ENCODE results near the gene TAX1BP3. TPM values are rescaled to one million over a fixed set of nuclear protein-coding genes. Genes with fewer than 3 reads are reported as not detected.
A peak's percentile ranks its signal among the peaks of the same experiment; 100 is the strongest.

The TAX1BP3 gene
- total RNA-seq, 1 donor from 2014 or later: 158 TPM

- intact Hi-C loops (cut with DNase I): no loop called here
- no peak for DNase-seq (ENCODE audit: low spot score)
Observed at GRCh38 chr17:3689262-3690093, 21.1 kb upstream of the TAX1BP3 start.

GRCh38 chr17:3688852-3689261 lies 20.5 kb upstream of the TAX1BP3 start:
- intact Hi-C loops (cut with DNase I): no loop called here
- no peak for DNase-seq (ENCODE audit: low spot score)

- intact Hi-C loops (cut with DNase I): no loop called here
- DNase-seq (ENCODE audit: low spot score): no peak
Observed at GRCh38 chr17:3688027-3688553, 19.7 kb upstream of the TAX1BP3 start.

DNA sequence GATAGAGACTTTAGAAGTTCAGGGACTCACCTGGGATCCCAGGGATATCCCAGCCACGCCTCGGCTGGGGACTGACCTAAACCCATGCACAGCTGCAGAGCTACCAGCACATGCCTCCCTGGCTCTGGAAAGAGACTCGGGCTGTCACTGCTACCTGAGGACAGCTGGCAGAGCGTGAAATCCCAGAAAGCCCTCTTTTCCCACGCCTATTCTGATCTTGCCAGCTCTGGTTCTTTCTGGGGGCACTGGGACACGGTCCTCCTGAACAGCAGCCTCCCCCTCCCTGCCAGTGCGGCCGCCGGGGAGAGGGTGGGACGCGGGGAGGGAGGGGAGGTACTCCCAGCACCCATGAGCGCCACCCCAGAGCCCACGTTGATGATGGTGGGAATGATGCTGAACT lies 16.8 kb upstream of the TAX1BP3 start:
- intact Hi-C loops (cut with DNase I): no loop called here
- DNase-seq (ENCODE audit: low spot score): no peak

- no peak for DNase-seq (ENCODE audit: low spot score)
- intact Hi-C loops (cut with DNase I): no loop called here
Observed at GRCh38 chr17:3683054-3683511, 14.7 kb upstream of the TAX1BP3 start.

GRCh38 chr17:3682033-3682432 lies 13.7 kb upstream of the TAX1BP3 start:
- DNase-seq (ENCODE audit: low spot score): no peak
- intact Hi-C loops (cut with DNase I): no loop called here

DNA sequence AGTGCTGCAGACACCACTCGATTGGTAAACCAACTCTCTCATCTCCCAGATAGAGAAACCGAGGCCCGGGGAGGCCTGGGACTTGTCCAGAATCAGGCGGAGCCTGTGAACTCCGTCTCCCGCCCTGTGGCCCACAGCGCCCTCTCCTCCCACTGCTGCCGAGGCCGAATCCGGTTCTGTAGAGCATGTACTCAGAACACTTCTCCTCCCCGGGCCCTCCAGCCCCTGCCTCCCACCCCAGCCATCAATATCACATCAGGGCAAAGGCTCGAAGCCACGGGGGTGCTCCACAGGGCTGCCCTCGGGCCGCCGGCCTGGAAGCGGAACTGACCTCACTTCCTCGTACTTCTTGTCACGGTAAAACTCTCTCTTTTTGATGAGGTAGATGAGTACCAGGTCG lies 13.2 kb upstream of the TAX1BP3 start:
- intact Hi-C loops (cut with DNase I): no loop called here
- DNase-seq (ENCODE audit: low spot score): no peak

GRCh38 chr17:3681057-3681456 lies 12.7 kb upstream of the TAX1BP3 start:
- intact Hi-C loops (cut with DNase I): no loop called here
- no peak for DNase-seq (ENCODE audit: low spot score)

DNA sequence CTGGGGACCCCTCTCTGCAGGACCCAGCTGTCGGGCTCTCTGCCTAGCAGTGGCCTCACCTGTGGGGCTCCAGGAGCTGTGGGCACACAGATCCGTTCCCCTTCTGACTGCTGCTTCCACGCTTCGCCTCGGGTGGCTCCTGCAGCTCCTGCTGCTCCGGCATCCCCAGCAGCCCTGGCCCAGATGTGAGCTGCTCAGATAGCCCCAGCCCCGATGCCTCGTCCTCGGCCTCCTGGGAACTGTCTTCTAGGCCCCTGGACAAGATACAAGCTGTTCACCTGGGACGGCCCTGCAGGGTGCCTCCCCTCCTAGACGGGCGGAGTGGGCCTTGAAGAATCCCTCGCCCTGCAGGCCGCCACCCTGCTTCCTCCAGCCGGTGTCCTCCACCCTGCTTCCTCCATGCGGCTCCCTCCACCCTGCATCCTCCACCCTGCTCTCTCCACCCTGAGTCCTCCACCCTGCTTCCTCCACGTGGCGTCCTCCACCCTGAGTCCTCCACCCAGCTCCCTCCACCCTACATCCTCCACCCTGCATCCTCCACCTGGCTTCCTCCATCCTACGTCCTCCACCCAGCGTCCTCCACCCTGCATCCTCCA lies 11.3 kb upstream of the TAX1BP3 start:
- no peak for DNase-seq (ENCODE audit: low spot score)

GRCh38 chr17:3678821-3679530 lies 10.6 kb upstream of the TAX1BP3 start:
- DNase-seq (ENCODE audit: low spot score): no peak
- intact Hi-C loops (cut with DNase I): no loop called here

More for the DNA sequence above, 11.3 kb upstream of the TAX1BP3 start:
- intact Hi-C loops (cut with DNase I): no loop called here

GRCh38 chr17:3678095-3678820 lies 9.9 kb upstream of the TAX1BP3 start:
- no peak for DNase-seq (ENCODE audit: low spot score)
- intact Hi-C loops (cut with DNase I): no loop called here

GRCh38 chr17:3675886-3676285 lies 7.5 kb upstream of the TAX1BP3 start:
- DNase-seq (ENCODE audit: low spot score): no peak
- intact Hi-C loops (cut with DNase I): no loop called here

DNA sequence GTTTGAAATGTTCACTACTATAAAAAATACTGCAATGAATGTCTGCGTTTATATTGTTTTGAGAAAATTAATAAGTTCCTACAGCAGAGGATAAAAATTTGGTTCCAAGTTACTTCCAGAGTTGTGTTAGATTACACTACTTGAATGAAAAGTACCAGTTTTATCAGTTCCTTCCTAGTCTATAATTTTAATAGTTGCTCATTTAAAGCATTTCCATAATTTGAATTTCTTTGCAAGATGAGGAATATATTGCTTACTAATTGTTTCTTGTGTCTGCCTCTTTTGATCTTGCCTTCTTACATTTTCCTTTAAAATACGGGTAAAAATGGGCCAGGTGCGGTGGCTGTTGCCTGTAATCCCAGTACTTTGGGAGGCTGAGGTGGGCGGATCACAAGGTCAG lies 4.2 kb upstream of the TAX1BP3 start:
- DNase-seq (ENCODE audit: low spot score): no peak
- intact Hi-C loops (cut with DNase I): no loop called here

GRCh38 chr17:3669548-3669947 lies 1.2 kb upstream of the TAX1BP3 start:
- no peak for DNase-seq (ENCODE audit: low spot score)
- intact Hi-C loops (cut with DNase I): loop anchor here (10.0 kb wide), 1 partner anchor 135 kb away; no protein-coding TSS in a partner anchor

GRCh38 chr17:3669085-3669347 lies 638 bp upstream of the TAX1BP3 start:
- no peak for DNase-seq (ENCODE audit: low spot score)
- intact Hi-C loops (cut with DNase I): loop anchor here (10.0 kb wide), 1 partner anchor 134 kb away; no protein-coding TSS in a partner anchor

- peak; percentile 94 for DNase-seq (ENCODE audit: low spot score)
- intact Hi-C loops (cut with DNase I): loop anchor here (2.0 to 10.0 kb wide), 2 partner anchors 31 to 133 kb away; partner anchors contain the start of genes CTNS and SHPK
Observed at GRCh38 chr17:3667366-3668278, 756 bp downstream of the TAX1BP3 start.

GRCh38 chr17:3666516-3666915 lies 1.9 kb downstream of the TAX1BP3 start:
- intact Hi-C loops (cut with DNase I): loop anchor here (2.0 to 10.0 kb wide), 2 partner anchors 30 to 132 kb away; partner anchors contain the start of genes CTNS and SHPK

DNA sequence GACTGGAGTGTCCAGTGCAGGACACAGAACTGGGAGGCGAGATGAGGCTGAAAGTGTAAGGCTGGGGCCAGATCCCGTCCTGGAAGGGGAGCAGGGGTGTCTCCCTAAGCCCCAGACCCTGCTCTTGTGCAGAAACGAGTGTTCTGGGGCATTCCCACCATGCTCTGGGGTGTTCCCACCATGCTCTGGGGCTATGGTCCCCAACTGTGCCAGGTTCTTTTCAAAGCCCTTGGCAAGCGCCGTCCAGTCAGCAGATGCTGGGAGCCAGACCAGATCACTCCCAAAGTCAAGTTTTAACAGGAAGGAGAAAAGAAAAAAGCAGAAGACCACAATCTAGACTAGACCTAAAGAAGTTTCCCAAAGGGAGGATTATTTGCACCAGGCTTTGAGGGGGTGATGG lies 2.5 kb downstream of the TAX1BP3 start:
- intact Hi-C loops (cut with DNase I): loop anchor here (2.0 to 10.0 kb wide), 2 partner anchors 29 to 131 kb away; partner anchors contain the start of genes CTNS and SHPK
- DNase-seq (ENCODE audit: low spot score): no peak

More at GRCh38 chr17:3666516-3666915, 1.9 kb downstream of the TAX1BP3 start:
- no peak for DNase-seq (ENCODE audit: low spot score)

Data from cardiac septum (tissue), 1 donor.